ENCODE results near the gene SYNRG.
"Not testable (repeated sequence)": the region's sequence is repeated elsewhere in the genome, so short reads cannot be mapped to it uniquely, and the experiment has no call there.

Gene SYNRG

DNA sequence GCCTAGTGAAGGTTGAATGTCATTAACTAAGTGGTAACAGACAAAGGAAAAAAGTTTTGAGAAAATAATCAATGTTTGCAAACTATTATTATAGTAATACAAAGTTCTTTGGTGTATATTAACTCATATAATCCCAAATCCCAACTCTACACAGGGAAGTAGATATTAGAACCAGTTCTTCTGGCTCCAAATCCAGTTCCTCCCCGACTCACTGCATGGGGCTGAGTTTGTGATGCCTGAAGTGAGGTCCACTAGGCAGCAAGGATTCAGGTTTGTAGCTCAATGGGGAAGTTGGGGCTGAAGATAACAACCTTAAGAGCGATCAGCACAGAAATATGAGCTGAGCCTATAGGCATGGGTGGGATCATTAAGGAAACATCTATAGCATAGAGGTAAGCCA lies 5.6 kb upstream of the SYNRG start:
- H3K27me3 Mint-ChIP-seq = no peaks in the 10 kb centered on the region
- H3K36me3 Mint-ChIP-seq = peaks cover 9% of the 10 kb centered on the region
- DNase-seq (ENCODE audit: low spot score in 2 of 2) (no peak), ATAC-seq (ENCODE audit: low read depth) (no peak)
- no peak overlapping the region for H3K27ac Mint-ChIP-seq
- no peaks in the 10 kb centered on the region for H3K4me1 Mint-ChIP-seq
- no peak overlapping the region for H3K4me3 Mint-ChIP-seq
- H3K9me3 Mint-ChIP-seq = no peaks in the 10 kb centered on the region

DNA sequence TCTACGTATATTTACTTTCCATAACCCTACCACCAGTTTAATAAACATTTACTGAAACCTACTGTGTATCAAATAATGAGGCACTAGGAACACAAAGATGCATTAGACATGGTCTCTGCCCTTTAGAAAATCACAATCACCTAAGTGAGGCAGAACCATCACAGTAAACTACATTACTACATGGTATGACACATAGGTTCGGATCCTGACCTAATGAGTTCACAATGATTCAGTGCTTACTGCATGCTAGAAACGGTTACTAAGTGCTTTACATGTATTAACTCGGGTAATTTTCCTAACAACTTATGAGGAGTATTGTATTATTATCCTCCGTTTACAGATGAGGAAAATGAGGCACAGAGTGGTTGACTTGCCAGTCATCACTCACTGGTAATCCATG lies 5.2 kb upstream of the SYNRG start:
- peaks cover 9% of the 10 kb centered on the region for H3K36me3 Mint-ChIP-seq

DNA sequence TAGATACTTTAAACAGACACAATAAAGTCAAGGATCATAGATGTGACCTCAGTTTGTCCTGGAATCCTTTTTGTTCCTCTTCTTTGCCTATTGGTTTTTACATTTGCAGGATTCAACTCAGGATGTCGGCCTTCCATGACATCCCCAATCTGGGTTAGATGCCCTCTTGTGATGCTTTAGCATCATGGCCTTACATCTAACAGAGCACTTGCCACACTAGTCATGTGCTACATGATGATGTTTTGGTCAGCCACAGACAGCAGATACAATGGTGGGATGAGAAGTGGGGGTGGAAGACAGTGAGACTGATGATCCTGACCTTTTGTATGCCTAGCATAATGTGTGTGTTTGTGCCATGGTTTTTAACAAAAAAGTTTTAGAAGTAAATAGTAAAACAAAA lies 1.8 kb upstream of the SYNRG start:
- no peak overlapping the region for H3K27ac Mint-ChIP-seq
- no peaks in the 10 kb centered on the region for H3K27me3 Mint-ChIP-seq
- H3K4me3 Mint-ChIP-seq = peak overlapping the region; percentile 17
- ATAC-seq (ENCODE audit: low read depth) (no peak), DNase-seq (ENCODE audit: low spot score in 2 of 2) (no peak)
- H3K36me3 Mint-ChIP-seq = peaks cover 6% of the 10 kb centered on the region
- H3K4me1 Mint-ChIP-seq = peaks cover 7% of the 10 kb centered on the region
- no peaks in the 10 kb centered on the region for H3K9me3 Mint-ChIP-seq

More for the DNA sequence above, 5.2 kb upstream of the SYNRG start:
- ATAC-seq (ENCODE audit: low read depth) (no peak), DNase-seq (ENCODE audit: low spot score in 2 of 2) (no peak)
- Mint-ChIP-seq H3K4me1 (no peaks in the 10 kb centered on the region), H3K4me3 (no peak overlapping the region), H3K9me3 (no peaks in the 10 kb centered on the region), H3K27me3 (no peaks in the 10 kb centered on the region), H3K27ac (no peak overlapping the region)

DNA sequence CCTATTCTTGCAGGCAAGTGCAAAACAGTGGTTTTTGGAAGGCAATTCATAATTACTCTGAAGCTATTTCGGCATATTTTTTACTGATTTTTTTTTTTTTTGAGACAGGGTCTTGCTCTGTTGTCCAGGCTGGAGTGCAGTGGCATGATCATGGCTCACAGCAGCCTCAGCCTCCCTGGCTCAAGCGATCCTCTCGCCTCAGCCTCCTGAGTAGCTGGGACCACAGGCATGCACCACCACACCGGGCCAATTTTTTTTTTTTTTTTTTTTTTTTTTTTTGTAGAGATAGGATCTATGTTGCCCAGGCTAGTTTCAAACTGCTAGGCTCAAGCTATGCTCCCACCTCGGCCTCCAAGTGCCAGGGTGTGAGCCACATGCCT lies 813 bp upstream of the SYNRG start:
- not testable (repeated sequence) for H3K36me3 Mint-ChIP-seq; DNase-seq (ENCODE audit: low spot score in 2 of 2); H3K9me3 Mint-ChIP-seq; H3K27me3 Mint-ChIP-seq; ATAC-seq (ENCODE audit: low read depth)
- Mint-ChIP-seq H3K4me3 (peak overlapping the region; percentile 97), H3K4me1 (peaks cover 12% of the 10 kb centered on the region), H3K27ac (peak overlapping the region; percentile 89)

DNA sequence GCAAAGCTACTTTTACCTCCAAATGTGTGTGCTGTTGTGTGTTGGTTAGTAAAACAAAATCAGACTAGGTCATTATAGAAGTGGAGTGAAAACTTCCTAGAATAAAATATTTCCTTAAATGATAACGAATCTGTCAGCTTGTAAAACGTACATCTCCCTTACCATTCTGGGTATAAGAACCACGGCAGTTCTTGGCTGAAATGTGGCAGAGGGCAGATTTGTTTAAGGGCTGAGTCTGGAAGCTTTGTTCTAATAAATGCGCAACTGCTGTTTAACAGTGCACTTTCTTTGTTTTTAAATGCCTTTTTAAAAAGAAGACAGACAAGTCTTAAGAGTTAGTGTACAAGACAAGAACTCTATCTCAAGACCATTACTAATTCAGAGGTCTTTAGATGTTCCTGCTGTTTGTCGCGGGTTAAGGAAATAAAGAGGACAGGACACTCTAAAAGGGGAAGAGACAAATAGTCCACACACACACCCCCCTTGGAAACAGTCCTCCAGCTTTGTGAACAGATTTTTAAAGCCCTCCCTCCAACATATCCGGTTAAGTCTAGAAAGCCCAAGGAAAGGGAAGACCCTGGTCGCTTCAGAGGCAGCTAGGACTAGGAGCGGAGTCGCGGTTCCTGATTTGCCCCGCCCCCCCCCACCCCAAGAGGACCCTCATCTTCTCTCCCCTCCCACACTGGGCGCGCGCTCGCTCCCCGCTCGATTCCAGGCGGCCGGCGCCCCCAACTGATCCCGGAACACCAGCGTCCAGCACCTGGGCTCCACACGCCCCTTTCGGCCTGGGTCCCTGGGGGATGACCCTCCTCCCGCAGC lies 658 bp downstream of the SYNRG start:
- Mint-ChIP-seq H3K27me3 (no peaks in the 10 kb centered on the region), H3K36me3 (peaks cover 8% of the 10 kb centered on the region), H3K4me3 (peak overlapping the region; percentile 97), H3K27ac (peak overlapping the region; percentile 89), H3K9me3 (no peaks in the 10 kb centered on the region), H3K4me1 (peaks cover 20% of the 10 kb centered on the region)
- no peak for ATAC-seq (ENCODE audit: low read depth)
- peak in 1 of 2 donors; percentile 1 for DNase-seq (ENCODE audit: low spot score in 2 of 2)

DNA sequence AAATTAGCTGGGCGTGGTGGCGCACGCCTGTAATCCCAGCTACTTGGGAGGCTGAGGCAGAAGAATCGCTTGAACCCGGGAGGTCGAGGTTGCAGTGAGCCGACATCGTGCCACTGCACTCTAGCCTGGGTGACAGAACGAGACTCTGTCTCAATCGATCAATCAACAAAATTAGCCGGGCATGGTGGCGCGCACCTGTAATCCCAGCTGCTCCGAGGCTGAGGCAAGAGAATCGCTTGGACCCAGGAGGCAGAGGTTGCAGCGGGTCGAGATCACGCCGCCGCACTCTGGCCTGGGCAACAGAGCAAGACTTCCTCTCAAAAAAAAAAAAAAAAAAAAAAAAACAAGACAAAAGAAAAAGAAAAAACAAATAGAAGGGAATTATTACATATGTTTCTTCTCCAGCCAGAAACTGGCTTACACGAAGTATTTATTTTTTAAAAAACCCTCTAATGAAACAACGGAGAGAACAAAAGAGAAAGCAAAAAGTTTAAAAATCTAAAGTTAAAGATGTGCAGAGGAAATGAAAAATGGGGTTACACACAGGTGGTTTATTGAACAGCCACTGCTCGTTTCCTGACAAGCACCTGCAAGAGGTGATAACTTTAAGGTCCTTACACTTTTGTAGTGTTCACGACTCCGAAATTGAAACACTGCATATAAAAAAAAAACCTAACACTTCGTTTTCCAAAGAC lies 1.4 kb downstream of the SYNRG start:
- Mint-ChIP-seq H3K4me1 (peaks cover 21% of the 10 kb centered on the region), H3K36me3 (peaks cover 8% of the 10 kb centered on the region), H3K27me3 (no peaks in the 10 kb centered on the region), H3K27ac (peak overlapping the region; percentile 89), H3K9me3 (no peaks in the 10 kb centered on the region), H3K4me3 (peak overlapping the region; percentile 97)
- DNase-seq (ENCODE audit: low spot score in 2 of 2) (peak; percentile 17 to 40), ATAC-seq (ENCODE audit: low read depth) (peak; percentile 37)

DNA sequence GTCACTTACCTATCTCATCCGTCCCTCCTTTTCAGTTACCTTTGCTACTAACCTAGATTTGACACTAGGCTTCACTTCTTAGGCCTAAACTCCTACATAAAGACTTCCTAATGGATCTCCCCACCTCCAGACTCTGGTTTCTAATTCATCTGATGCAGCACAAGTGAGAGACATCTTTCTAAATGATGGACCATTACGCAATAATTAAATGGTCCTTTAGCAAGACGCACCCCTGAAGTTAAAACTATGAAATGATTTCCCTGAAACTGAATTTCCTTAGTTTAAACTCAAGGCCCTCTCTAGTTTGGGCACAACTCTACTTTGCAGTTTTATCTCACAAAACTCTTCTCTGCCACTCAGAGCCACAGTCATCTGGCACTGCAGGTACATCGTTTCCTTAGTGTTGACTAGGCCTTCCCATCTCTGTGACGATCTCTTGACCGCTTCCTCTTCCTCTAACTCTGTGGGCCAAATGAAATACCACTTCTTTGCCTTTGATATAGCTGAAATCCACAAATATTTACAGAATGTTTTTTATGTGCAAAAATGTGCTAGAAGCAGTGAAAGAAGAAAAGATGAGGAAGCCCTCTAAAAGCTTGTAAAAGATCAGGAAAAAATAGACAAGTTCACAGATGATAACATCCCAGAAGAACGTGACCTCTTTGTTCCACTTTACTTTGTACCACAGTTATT lies 3.3 kb downstream of the SYNRG start:
- DNase-seq (ENCODE audit: low spot score in 2 of 2) (peak in 1 of 2 donors; percentile 7), ATAC-seq (ENCODE audit: low read depth) (no peak)
- H3K27ac Mint-ChIP-seq = peak overlapping the region; percentile 89
- H3K4me1 Mint-ChIP-seq = peaks cover 28% of the 10 kb centered on the region
- H3K9me3 Mint-ChIP-seq = no peaks in the 10 kb centered on the region
- H3K36me3 Mint-ChIP-seq = peaks cover 10% of the 10 kb centered on the region
- no peaks in the 10 kb centered on the region for H3K27me3 Mint-ChIP-seq
- peak overlapping the region; percentile 45 for H3K4me3 Mint-ChIP-seq

DNA sequence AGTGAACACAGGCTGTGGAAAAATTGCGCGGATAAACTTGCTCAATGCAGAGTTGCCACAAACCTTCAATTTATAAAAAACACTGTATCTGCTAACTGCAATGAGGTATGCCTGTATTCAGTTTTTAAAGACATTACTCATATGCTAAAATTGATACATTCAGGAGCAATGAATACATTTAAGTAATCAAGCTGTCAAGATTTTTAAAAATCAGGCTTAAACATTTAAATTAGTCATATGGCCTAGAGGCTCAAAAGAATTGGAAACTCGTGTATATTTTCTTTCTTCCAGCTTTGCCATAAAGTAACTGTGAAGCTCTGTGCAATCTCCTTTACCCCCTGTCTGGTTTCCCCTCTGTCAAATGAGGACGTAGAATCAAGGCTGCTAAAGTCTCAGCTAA lies 4.1 kb downstream of the SYNRG start:
- H3K36me3 Mint-ChIP-seq = peaks cover 13% of the 10 kb centered on the region
- peaks cover 31% of the 10 kb centered on the region for H3K4me1 Mint-ChIP-seq
- H3K27me3 Mint-ChIP-seq = no peaks in the 10 kb centered on the region
- no peaks in the 10 kb centered on the region for H3K9me3 Mint-ChIP-seq
- peak overlapping the region; percentile 89 for H3K27ac Mint-ChIP-seq
- DNase-seq (ENCODE audit: low spot score in 2 of 2) (no peak), ATAC-seq (ENCODE audit: low read depth) (no peak)
- H3K4me3 Mint-ChIP-seq = no peak overlapping the region

DNA sequence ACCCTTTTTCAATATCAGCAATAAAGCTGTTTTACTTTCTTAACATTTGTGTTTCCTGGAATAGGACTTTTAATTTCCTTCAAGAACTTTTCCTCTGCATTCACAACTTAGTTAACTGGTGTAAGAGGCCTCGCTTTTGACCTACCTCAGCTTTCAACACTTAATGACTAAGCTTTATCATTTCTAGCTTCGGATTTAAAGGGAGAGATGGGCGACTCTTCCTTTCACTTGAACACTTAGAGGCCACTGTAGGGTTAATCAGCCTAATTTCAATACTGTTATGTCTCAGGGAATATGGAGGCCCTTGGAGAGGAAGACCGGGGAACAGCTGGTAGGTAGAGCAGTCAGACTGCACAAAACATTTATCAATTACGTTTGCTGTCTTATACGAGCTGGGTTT lies 4.7 kb downstream of the SYNRG start:
- H3K36me3 Mint-ChIP-seq = peaks cover 13% of the 10 kb centered on the region

DNA sequence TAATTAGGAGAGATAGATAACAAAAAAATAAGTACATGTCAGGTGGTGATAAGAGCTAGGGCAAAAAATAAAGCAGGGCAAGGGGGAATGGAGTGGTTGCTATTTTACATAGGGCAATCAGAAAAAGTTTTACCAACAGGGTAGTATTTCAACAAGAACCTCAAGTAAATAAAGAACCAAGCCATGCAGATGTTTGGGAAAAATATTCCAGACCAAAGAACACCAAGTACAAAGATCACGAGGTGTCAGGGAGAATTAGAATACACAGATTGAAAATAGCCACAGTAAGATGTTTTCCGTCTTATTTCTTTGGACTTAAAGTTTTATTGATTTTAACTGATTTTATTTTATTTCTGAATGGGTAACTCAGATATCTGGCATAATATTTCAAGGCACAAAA lies 11.1 kb downstream of the SYNRG start:
- ATAC-seq (ENCODE audit: low read depth) = no peak
- peaks cover 18% of the 10 kb centered on the region for H3K4me1 Mint-ChIP-seq
- H3K27me3 Mint-ChIP-seq = no peaks in the 10 kb centered on the region
- H3K9me3 Mint-ChIP-seq = no peaks in the 10 kb centered on the region
- peak overlapping the region; percentile 25 for H3K27ac Mint-ChIP-seq
- H3K36me3 Mint-ChIP-seq = peaks cover 24% of the 10 kb centered on the region
- H3K4me3 Mint-ChIP-seq = no peak overlapping the region
- no peak for DNase-seq (ENCODE audit: low spot score in 2 of 2)

More for the DNA sequence above, 4.7 kb downstream of the SYNRG start:
- DNase-seq (ENCODE audit: low spot score in 2 of 2) (no peak), ATAC-seq (ENCODE audit: low read depth) (no peak)
- peak overlapping the region; percentile 89 for H3K27ac Mint-ChIP-seq
- no peaks in the 10 kb centered on the region for H3K27me3 Mint-ChIP-seq
- H3K4me3 Mint-ChIP-seq = no peak overlapping the region
- H3K4me1 Mint-ChIP-seq = peaks cover 31% of the 10 kb centered on the region
- H3K9me3 Mint-ChIP-seq = no peaks in the 10 kb centered on the region

DNA sequence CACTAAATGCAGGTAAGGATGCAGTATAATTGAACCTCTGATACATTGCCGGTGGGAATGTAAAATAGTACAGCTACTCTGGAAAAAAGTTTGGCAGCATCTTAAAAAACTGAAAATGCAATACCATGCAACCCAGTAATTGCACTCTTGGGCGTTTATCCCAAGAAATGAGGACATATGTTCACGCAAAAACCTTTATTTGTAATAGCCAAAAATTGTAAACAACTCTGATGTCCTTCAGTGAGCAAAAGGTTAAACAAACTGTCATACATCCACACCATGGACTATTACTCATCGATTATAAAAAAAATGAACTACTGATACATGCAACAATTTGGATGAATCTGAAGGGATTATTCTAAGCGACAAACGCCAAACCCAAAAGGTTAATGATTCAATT lies 16.9 kb downstream of the SYNRG start:
- Mint-ChIP-seq H3K4me3 (no peak overlapping the region), H3K27ac (no peak overlapping the region), H3K4me1 (peaks cover 19% of the 10 kb centered on the region), H3K9me3 (no peaks in the 10 kb centered on the region), H3K27me3 (no peaks in the 10 kb centered on the region), H3K36me3 (peaks cover 24% of the 10 kb centered on the region)
- ATAC-seq (ENCODE audit: low read depth) = no peak
- no peak for DNase-seq (ENCODE audit: low spot score in 2 of 2)

DNA sequence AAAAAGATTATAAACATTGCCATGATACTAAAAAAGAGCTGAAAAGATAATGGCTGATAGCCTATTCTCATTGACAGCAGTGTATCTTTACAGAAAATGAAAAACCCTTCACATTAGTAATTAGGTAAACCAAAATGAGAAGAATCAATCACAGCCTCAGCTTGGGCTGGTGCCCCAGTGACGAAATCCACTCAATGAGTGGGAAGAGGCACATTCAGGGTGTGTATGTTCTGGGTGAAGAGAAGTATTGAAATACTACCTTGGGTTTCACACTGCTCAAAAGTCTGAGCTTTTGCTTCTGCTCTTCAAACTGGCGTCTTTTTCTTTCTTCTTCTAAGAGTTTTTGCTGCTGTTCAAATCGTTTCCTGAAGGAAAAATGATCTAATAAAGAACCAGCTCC lies 24.2 kb downstream of the SYNRG start:
- no peak overlapping the region for H3K27ac Mint-ChIP-seq
- H3K27me3 Mint-ChIP-seq = no peaks in the 10 kb centered on the region
- H3K9me3 Mint-ChIP-seq = no peaks in the 10 kb centered on the region
- DNase-seq (ENCODE audit: low spot score in 2 of 2) = no peak
- H3K4me3 Mint-ChIP-seq = no peak overlapping the region
- no peak for ATAC-seq (ENCODE audit: low read depth)
- H3K4me1 Mint-ChIP-seq = peaks cover 11% of the 10 kb centered on the region
- H3K36me3 Mint-ChIP-seq = peaks cover 26% of the 10 kb centered on the region

DNA sequence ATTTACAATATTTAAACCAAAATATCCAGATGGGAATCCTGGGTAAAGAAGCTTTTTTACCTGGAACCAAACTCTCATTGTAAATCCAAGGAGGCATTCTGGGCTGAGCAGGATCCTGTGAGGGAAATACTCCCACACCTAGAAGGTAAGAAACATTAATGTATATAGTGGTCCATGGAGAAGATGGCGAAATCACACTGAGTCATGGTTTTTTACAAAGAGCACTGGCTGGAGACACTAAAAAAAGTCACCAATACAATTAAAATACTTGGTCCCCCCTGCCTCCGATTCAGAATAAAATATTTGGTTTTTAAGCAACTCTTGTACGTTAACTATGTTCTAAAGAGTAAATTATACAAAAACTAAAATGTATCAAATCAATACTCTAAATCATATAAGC lies 32.9 kb downstream of the SYNRG start:
- H3K36me3 Mint-ChIP-seq = peaks cover 37% of the 10 kb centered on the region
- no peak for DNase-seq (ENCODE audit: low spot score in 2 of 2)
- H3K4me1 Mint-ChIP-seq = peaks cover 2% of the 10 kb centered on the region

DNA sequence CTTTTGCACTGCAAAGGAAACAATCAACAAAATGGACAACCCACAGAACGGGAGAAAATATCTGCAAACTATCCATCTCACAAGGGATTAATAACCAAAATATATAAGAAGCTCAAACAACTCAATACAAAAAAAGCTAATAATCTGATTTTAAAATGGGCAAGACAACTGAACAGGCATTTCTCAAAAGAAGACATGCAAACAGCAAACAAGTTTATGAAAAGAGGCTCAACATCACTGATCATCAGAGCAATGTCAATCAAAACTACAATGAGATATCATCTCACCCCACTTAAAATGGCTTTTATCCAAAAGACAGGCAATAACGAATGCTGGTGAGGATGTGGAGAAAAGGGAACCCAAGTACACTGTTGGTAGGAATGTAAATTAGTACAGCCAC lies 34.8 kb downstream of the SYNRG start:
- ATAC-seq (ENCODE audit: low read depth) = no peak
- Mint-ChIP-seq H3K27ac (no peak overlapping the region), H3K9me3 (peaks cover 2% of the 10 kb centered on the region), H3K4me1 (peaks cover 2% of the 10 kb centered on the region), H3K27me3 (no peaks in the 10 kb centered on the region), H3K4me3 (no peak overlapping the region), H3K36me3 (peaks cover 40% of the 10 kb centered on the region)
- no peak for DNase-seq (ENCODE audit: low spot score in 2 of 2)

More for the DNA sequence above, 32.9 kb downstream of the SYNRG start:
- Mint-ChIP-seq H3K4me3 (no peak overlapping the region), H3K27me3 (no peaks in the 10 kb centered on the region), H3K9me3 (peaks cover 2% of the 10 kb centered on the region), H3K27ac (no peak overlapping the region)
- no peak for ATAC-seq (ENCODE audit: low read depth)
